ENCODE data around the gene LDLRAD4.

DNA sequence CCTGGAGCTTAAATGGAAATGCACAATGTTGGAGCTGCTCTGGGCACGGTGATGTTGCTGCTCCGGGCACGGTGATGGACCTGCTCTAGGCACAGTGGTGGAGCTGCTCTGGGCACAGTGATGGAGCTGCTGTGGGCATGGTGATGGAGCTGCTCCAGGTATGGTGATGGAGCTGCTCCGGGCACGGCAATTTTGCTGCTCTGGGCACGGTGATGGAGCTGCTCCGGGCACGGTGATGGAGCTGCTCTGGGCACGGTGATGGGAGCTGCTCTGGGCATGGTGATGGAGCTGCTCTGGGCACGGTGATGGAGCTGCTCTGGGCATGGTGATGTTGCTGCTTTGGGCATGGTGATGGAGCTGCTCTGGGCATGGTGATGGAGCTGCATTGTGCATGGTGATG is 79.7 kb downstream of the LDLRAD4 start:
- TF ChIP-seq POLR2A (IDR thresholded peaks at IDR 0.05) (no peak), EP300 (IDR thresholded peaks at IDR 0.05) (no peak)
- TF ChIP-seq, protein P1, sequence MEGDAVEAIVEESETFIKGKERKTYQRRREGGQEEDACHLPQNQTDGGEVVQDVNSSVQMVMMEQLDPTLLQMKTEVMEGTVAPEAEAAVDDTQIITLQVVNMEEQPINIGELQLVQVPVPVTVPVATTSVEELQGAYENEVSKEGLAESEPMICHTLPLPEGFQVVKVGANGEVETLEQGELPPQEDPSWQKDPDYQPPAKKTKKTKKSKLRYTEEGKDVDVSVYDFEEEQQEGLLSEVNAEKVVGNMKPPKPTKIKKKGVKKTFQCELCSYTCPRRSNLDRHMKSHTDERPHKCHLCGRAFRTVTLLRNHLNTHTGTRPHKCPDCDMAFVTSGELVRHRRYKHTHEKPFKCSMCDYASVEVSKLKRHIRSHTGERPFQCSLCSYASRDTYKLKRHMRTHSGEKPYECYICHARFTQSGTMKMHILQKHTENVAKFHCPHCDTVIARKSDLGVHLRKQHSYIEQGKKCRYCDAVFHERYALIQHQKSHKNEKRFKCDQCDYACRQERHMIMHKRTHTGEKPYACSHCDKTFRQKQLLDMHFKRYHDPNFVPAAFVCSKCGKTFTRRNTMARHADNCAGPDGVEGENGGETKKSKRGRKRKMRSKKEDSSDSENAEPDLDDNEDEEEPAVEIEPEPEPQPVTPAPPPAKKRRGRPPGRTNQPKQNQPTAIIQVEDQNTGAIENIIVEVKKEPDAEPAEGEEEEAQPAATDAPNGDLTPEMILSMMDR (IDR thresholded peaks at IDR 0.05): no peak

Measured in tibial nerve (tissue), 4 donors.